Thyroid gland (tissue), 4 donors: Measurements from ENCODE around the gene ECHS1. TPM values are rescaled to one million over a fixed set of nuclear protein-coding genes. Genes with fewer than 3 reads are reported as not detected.
"Not testable (repeated sequence)": the region's sequence is repeated elsewhere in the genome, so short reads cannot be mapped to it uniquely, and the experiment has no call there.

Experiments used
- DNase-seq, 2 donors: peaks; one replicate each; pipeline ENCODE4 v3.0.0-alpha.2; 2019
- H3K27ac ChIP-seq, 3 donors: fragments of 200-600 bp; sonication (generic); 1 replicate in 2 of 3; 2 replicates in 1 of 3; pipeline ENCODE4 v1.5.1; 2016 to 2019; ENCODE audit warnings: mild to moderate bottlenecking in 1 of 3, moderate library complexity in 1 of 3
- H3K27me3 ChIP-seq: fragments of 200-600 bp; sonication (generic); one replicate; pipeline ENCODE4 v1.5.1; 2019
- H3K36me3 ChIP-seq, 2 donors: fragments of 200-600 bp; sonication (generic); one replicate each; pipeline ENCODE4 v1.5.1; 2016 to 2019
- H3K4me1 ChIP-seq, 2 donors: fragments of 200-600 bp; sonication (generic); one replicate each; pipeline ENCODE4 v1.5.1; 2017 to 2019
- H3K4me3 ChIP-seq, 3 donors: fragments of 200-600 bp; sonication (generic); replicated peaks in 1 of 3; 1 replicate in 2 of 3; 2 replicates in 1 of 3; pipeline ENCODE4 v1.5.1; 2016; ENCODE audit warnings: mild to moderate bottlenecking in 1 of 3
- H3K9me3 ChIP-seq: fragments of 200-600 bp; sonication (generic); one replicate; pipeline ENCODE4 v1.5.1; 2017
- POLR2A ChIP-seq, 2 donors: fragments of 450-650 bp; IDR thresholded peaks; one replicate each; pipeline ENCODE4 v1.6.1; 2017; ENCODE audit warnings: antibody characterized with exemption in 2 of 2, mild to moderate bottlenecking in 2 of 2, moderate library complexity in 1 of 2
- WGBS, 2 donors: methylation state at CpG; one replicate each; pipeline ENCODE4 v1.1.5; 2017; 5-methylcytosine and 5-hydroxymethylcytosine counted together
- intact Hi-C: fragments of 100-400 bp; cut with DNase I; formaldehyde crosslinking; loops from one replicate; pipeline ENCODE4 v1.15.1; 2023
- total RNA-seq, 4 donors: library from RNA; depleted of rRNA; stranded (reverse); fragments of >200 nt; gene quantifications; one replicate each; pipeline ENCODE4 v1.2.3, GENCODE V29; 2016
- TF ChIP-seq, protein P1 (sequence below), 6 experiments: fragments of 200-600 bp in 3 of 6; fragments of 450-650 bp in 3 of 6; sonication (generic) in 3 of 6; IDR thresholded peaks; one replicate each; pipeline ENCODE4 v1.5.1; 2016 to 2019; ENCODE audit warnings: antibody characterized with exemption in 6 of 6, mild to moderate bottlenecking in 2 of 6, inconsistent platforms in 1 of 6, moderate library complexity in 1 of 6

The ECHS1 gene
- total RNA-seq, 4 donors from 2014 or later = 73.9 to 135 (median 99.5) TPM

DNA sequence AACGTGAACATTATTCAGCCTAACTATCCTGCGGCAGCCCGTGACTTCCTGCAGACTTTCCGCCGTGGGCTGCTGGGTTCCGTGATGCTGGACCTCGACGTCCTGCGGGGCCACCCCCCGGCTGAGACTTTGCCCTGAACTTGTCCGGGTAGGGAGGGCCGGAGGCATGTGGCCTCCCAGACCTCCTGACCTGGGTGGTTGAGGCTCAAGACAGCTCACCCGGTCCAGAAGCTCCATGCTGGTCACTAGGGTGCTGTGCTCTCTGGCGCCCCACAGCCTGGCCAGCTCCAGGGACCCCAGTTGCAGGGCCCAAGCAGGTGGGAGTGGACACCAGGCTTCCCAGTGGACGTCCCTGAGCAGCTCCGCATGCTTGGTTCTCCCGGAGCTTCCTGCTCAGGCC, 46.9 kb upstream of the ECHS1 start:
- no peak for DNase-seq
- no peak overlapping the region for H3K4me3 ChIP-seq
- H3K27ac ChIP-seq = no peak overlapping the region
- H3K36me3 ChIP-seq = peaks cover 17 to 27% of the 10 kb centered on the region in 2 donors
- H3K27me3 ChIP-seq = no peaks in the 10 kb centered on the region
- WGBS, 2 donors = 90 to 96% methylated on average over 16 to 17 of the region's 17 CpGs
- no peaks in the 10 kb centered on the region for H3K9me3 ChIP-seq
- H3K4me1 ChIP-seq = peaks cover 0 to 6% of the 10 kb centered on the region in 2 donors
- intact Hi-C loops = no loop called here
- TF ChIP-seq, protein P1, sequence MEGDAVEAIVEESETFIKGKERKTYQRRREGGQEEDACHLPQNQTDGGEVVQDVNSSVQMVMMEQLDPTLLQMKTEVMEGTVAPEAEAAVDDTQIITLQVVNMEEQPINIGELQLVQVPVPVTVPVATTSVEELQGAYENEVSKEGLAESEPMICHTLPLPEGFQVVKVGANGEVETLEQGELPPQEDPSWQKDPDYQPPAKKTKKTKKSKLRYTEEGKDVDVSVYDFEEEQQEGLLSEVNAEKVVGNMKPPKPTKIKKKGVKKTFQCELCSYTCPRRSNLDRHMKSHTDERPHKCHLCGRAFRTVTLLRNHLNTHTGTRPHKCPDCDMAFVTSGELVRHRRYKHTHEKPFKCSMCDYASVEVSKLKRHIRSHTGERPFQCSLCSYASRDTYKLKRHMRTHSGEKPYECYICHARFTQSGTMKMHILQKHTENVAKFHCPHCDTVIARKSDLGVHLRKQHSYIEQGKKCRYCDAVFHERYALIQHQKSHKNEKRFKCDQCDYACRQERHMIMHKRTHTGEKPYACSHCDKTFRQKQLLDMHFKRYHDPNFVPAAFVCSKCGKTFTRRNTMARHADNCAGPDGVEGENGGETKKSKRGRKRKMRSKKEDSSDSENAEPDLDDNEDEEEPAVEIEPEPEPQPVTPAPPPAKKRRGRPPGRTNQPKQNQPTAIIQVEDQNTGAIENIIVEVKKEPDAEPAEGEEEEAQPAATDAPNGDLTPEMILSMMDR (IDR thresholded peaks at IDR 0.05) = no peak
- TF ChIP-seq POLR2A (IDR thresholded peaks at IDR 0.05) = no peak

DNA sequence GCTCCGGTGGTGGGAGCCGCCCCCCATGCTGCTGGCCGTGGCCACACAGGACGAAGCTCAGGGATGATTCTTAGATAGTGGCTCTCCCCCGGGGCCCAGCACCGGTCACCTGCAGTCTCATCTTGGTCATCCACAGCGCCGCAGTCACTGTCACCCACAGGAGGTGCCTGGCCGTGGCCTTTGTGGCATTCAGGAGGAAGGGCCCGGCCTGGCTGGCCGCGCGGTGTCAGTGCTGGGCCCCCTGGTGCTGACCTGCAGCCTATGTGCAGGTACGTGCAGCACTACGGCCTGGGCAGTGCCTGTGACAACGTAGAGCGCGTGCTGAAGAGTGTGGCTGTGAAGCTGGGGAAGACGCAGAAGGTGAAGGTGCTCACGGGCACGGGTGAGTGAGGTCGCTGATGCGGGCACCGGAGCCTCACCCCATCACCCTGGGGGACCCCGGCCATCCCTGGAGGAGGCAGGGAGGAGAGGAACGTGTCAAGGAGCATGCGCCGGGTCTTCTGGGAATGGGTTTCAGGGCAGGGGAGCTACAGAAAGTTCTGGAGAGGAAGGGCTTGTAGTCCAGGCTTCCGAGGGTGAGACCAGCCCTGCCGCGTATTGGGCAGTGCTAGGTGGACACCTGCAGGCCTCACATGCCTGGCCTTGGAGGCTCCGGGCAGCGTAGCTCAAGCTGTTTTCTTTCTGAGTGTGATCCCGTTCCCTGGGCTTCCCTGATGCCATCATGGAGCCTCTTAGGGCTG, 46.2 kb upstream of the ECHS1 start:
- Histone ChIP-seq H3K36me3 (peaks cover 17 to 29% of the 10 kb centered on the region in 2 donors), H3K4me3 (no peak overlapping the region), H3K9me3 (no peaks in the 10 kb centered on the region), H3K4me1 (peaks cover 0 to 6% of the 10 kb centered on the region in 2 donors), H3K27ac (no peak overlapping the region), H3K27me3 (no peaks in the 10 kb centered on the region)
- no peak for TF ChIP-seq POLR2A (IDR thresholded peaks at IDR 0.05)
- TF ChIP-seq, protein P1 (IDR thresholded peaks at IDR 0.05) = no peak
- DNase-seq = no peak
- intact Hi-C loops = no loop called here
- WGBS, 2 donors = 91 to 95% methylated on average over 32 to 34 of the region's 34 CpGs

DNA sequence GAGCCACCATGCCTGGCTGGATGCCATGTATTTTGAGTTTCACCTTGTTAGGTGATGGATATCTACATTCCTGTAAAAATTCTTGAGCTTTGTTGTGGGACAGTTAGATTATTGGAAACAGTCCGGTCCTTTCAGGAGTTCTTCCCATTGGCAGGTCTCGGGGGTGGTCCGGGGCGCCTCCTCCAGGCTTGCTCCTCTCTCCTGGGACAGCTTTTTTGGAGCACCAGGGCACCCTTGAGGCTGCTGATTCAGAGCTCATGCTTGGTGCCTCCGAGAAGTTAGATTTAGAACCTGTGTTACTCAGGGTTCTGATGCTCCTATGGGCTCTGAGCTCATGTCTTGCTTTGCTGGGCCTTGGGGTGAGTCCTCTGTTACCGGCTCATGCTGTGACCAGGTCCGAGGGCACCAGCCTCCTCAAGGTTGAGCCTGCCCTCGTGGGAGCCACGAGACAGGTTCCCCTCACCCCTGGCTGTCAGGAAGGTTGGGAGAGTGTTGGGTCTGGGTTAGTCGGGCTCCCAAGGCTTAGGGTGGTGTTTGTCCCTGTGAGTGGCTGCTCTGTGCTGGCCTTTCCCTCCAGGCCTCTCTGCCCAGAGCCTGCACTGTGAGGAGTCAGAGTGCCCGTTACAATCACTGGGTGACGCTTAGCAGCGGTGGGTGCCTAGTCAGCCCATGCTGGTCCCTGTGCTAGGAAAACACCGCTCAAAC, 45.3 kb upstream of the ECHS1 start:
- peaks cover 17 to 29% of the 10 kb centered on the region in 2 donors for H3K36me3 ChIP-seq
- H3K27ac ChIP-seq = no peak overlapping the region
- 96 to 97% methylated on average over 9 to 11 of the region's 14 CpGs for WGBS, 2 donors
- intact Hi-C loops = no loop called here
- no peak for DNase-seq
- H3K9me3 ChIP-seq = no peaks in the 10 kb centered on the region
- no peaks in the 10 kb centered on the region for H3K27me3 ChIP-seq
- TF ChIP-seq POLR2A (IDR thresholded peaks at IDR 0.05) = no peak
- TF ChIP-seq, protein P1 (IDR thresholded peaks at IDR 0.05) = no peak
- no peak overlapping the region for H3K4me3 ChIP-seq
- peaks cover 0 to 6% of the 10 kb centered on the region in 2 donors for H3K4me1 ChIP-seq

DNA sequence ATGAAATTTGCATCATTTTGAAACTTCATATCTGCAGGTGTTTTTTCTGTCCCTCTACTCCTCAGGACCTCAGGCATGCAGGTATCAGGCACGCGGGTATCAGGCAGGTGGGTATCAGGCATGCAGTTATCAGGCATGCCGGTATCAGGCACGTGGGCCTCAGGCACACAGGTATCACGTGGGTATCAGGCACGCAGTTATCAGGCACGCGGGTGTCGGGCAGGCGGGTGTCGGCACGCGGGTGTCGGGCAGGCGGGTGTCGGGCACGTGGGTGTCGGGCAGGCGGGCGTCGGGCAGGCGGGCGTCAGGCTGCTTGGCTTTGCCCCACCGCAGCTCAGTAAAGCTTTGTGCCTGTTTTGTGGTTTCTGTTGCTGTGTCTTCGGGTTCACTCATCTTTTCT, 42.6 kb upstream of the ECHS1 start:
- Histone ChIP-seq H3K4me3 (no peak overlapping the region), H3K4me1 (no peaks in the 10 kb centered on the region), H3K27me3 (no peaks in the 10 kb centered on the region), H3K36me3 (peaks cover 19 to 23% of the 10 kb centered on the region in 2 donors), H3K27ac (no peak overlapping the region), H3K9me3 (no peaks in the 10 kb centered on the region)
- DNase-seq = no peak
- intact Hi-C loops = no loop called here
- WGBS, 2 donors = 96 to 97% methylated on average over 25 of the region's 25 CpGs
- no peak for TF ChIP-seq POLR2A (IDR thresholded peaks at IDR 0.05)
- TF ChIP-seq, protein P1 (IDR thresholded peaks at IDR 0.05) = no peak

DNA sequence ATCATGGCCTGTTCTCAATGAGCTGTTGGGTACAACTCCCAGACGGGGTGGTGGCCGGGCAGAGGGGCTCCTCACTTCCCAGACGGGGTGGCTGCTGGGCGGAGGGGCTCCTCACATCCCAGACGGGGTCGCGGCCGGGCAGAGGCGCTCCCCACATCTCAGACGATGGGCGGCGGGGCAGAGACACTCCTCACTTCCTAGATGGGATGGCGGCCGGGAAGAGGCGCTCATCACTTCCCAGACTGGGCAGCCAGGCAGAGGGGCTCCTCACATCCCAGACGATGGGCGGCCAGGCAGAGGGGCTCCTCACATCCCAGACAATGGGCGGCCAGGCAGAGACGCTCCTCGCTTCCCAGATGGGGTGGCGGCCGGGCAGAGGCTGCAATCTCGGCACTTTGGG, 41.2 kb upstream of the ECHS1 start:
- H3K27ac ChIP-seq, H3K4me1 ChIP-seq, H3K27me3 ChIP-seq, intact Hi-C loops, H3K9me3 ChIP-seq, DNase-seq, H3K4me3 ChIP-seq: not testable (repeated sequence)
- WGBS, 2 donors = 96 to 100% methylated on average over 6 to 15 of the region's 23 CpGs
- H3K36me3 ChIP-seq = peaks cover 10 to 19% of the 10 kb centered on the region in 2 donors
